Measurements from ENCODE around the gene ICA1. TPM values are rescaled to one million over a fixed set of nuclear protein-coding genes. Genes with fewer than 3 reads are reported as not detected.
A peak's percentile ranks its signal among the peaks of the same experiment; 100 is the strongest.

ICA1 gene
- total RNA-seq, 2 experiments from 2014 or later = 0.34 to 1.3 TPM

DNA sequence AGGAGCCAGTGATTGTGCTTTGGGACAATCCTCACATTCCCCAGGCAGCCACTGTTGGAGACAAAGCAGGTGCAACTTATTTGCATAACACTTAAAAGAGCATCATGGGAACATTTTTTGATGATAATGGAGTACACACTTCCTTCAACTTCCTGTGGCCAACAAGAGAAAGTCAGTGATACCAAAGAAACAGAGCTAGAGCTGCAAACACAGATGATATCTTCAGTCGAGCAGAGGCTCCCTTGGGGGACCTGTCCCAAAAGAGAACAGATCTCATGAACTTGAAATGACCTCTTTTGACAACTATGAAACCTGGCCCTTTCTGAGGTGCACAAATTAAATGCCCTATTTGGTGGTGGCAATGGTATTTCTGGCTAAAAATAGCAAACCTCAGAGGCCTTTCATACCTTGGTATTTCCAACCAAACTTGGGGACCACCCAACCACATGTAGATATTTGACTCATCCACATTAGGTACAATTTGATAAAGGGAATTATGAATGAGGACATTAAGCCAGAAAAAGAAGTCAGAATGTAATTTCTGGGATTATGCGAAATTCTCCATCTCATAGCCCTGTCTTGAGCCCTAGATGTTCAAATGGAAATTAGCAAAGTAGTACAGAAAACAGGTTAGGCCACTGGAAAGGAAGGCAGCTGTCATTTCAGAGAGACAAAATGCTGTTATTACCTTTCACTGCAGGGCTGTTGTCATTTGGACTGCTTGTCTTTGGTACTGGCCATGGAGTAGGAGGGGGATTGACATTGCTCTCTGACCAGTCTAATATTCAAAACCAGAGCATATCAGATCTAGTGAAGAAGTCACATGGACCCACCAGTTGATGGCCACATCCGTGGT, 146.2 kb downstream of the ICA1 start:
- no peaks in the 10 kb centered on the region for H3K27me3 Mint-ChIP-seq
- TF ChIP-seq, protein P1, sequence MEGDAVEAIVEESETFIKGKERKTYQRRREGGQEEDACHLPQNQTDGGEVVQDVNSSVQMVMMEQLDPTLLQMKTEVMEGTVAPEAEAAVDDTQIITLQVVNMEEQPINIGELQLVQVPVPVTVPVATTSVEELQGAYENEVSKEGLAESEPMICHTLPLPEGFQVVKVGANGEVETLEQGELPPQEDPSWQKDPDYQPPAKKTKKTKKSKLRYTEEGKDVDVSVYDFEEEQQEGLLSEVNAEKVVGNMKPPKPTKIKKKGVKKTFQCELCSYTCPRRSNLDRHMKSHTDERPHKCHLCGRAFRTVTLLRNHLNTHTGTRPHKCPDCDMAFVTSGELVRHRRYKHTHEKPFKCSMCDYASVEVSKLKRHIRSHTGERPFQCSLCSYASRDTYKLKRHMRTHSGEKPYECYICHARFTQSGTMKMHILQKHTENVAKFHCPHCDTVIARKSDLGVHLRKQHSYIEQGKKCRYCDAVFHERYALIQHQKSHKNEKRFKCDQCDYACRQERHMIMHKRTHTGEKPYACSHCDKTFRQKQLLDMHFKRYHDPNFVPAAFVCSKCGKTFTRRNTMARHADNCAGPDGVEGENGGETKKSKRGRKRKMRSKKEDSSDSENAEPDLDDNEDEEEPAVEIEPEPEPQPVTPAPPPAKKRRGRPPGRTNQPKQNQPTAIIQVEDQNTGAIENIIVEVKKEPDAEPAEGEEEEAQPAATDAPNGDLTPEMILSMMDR (IDR thresholded peaks at IDR 0.05) = no peak
- H3K4me1 Mint-ChIP-seq (ENCODE audit: low read depth) = peaks cover 54% of the 10 kb centered on the region
- H3K27ac Mint-ChIP-seq = peak overlapping the region; percentile 77
- H3K36me3 Mint-ChIP-seq (ENCODE audit: low read depth) = no peaks in the 10 kb centered on the region
- DNase-seq (peak; percentile 59), ATAC-seq (peak; percentile 86)
- intact Hi-C loops (cut with micrococcal nuclease) = loop anchor here (2.0 to 10.0 kb wide), 2 partner anchors 15 to 431 kb away; no protein-coding TSS in a partner anchor
- peaks cover 15% of the 10 kb centered on the region for H3K9me3 Mint-ChIP-seq
- CTCF ChIA-PET = interaction anchor here (1.6 to 1.8 kb wide), 2 partner anchors 10 to 101 kb away, joined by 4 to 5 read pairs; no protein-coding TSS in a partner anchor
- H3K4me3 Mint-ChIP-seq = no peak overlapping the region
- POLR2A ChIA-PET = interaction anchor here (1.1 to 3.3 kb wide), 3 partner anchors 10 to 100 kb away, joined by 3 to 10 read pairs (median 3); no protein-coding TSS in a partner anchor

DNA sequence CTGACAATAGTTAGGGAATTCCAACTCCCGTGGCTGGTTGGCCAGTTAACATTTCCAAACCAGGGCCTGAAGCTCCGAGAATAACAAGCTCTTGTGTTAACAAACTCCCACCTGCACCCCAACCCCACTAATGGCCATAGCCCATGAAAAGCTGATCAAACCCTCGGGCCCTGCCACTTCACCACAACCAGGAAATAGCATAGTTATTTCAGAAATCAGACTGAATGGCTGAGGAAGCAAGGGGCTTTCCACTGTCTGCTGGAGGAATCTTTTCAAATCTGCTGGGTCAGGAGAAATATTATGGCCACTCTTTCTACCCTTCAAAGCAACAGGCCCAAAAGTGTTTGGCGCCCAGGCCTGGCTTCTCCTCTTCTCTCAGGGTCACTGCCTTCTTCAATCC, 147.8 kb downstream of the ICA1 start:
- TF ChIP-seq, protein P1 (IDR thresholded peaks at IDR 0.05) = no peak
- intact Hi-C loops (cut with micrococcal nuclease) = loop anchor here (10.0 kb wide), 1 partner anchor 429 kb away; no protein-coding TSS in a partner anchor
- no peak overlapping the region for H3K4me3 Mint-ChIP-seq
- H3K36me3 Mint-ChIP-seq (ENCODE audit: low read depth) = no peaks in the 10 kb centered on the region
- ATAC-seq (no peak), DNase-seq (no peak)
- CTCF ChIA-PET = no interaction called here
- H3K4me1 Mint-ChIP-seq (ENCODE audit: low read depth) = peaks cover 44% of the 10 kb centered on the region
- H3K27me3 Mint-ChIP-seq = no peaks in the 10 kb centered on the region
- peak overlapping the region; percentile 60 for H3K27ac Mint-ChIP-seq
- H3K9me3 Mint-ChIP-seq = peaks cover 15% of the 10 kb centered on the region
- POLR2A ChIA-PET = interaction anchor here (1.7 kb wide), 1 partner anchor 44 kb away, joined by 3 read pairs; no protein-coding TSS in a partner anchor

DNA sequence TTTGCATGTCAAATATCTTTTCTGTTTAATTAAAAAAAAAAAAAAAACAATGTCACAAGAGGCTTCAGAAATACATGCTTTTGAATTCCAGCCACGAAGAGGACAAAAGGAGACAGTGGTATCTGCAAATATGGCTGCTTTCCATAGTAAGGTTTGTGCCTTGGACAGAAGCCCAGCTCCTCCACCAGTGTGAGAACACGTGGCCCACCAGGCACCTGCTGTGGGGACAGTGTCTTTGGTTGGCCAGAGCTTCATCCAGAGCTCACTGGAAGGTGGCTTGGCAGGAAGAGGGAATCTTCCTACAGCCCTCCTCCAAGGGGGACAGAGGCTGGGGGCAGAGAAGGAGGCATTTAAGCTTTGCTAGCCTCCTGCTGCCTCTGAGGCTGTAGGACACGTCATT, 148.8 kb downstream of the ICA1 start:
- no peaks in the 10 kb centered on the region for H3K27me3 Mint-ChIP-seq
- no peak overlapping the region for H3K27ac Mint-ChIP-seq
- H3K4me1 Mint-ChIP-seq (ENCODE audit: low read depth) = peaks cover 41% of the 10 kb centered on the region
- no peak overlapping the region for H3K4me3 Mint-ChIP-seq
- DNase-seq (no peak), ATAC-seq (no peak)
- ChIA-PET CTCF (no interaction called here), POLR2A (interaction anchor here (1.7 kb wide), 1 partner anchor 43 kb away, joined by 3 read pairs; no protein-coding TSS in a partner anchor)
- H3K9me3 Mint-ChIP-seq = peaks cover 15% of the 10 kb centered on the region
- TF ChIP-seq, protein P1 (IDR thresholded peaks at IDR 0.05) = no peak
- H3K36me3 Mint-ChIP-seq (ENCODE audit: low read depth) = no peaks in the 10 kb centered on the region
- intact Hi-C loops (cut with micrococcal nuclease) = loop anchor here (10.0 kb wide), 1 partner anchor 428 kb away; no protein-coding TSS in a partner anchor

DNA sequence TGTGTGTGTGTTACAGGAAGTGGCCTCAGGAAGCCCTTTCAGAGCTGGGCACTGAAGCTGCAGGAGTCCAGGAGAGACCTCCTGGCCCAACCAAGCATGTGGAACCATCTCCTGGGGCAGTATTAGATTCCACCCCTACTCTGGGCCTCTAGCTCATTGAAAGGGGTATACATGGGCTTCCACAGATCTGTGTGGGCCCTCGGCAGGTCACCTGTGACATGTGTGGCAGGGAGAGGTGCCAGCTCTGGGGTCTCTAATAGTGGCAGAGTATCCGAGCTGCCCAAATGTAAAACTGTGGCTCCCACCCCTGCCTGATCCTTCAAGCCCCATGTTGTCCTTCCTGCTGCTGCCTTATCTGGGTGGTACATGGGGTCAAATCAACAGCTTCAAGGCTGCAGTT, 149.3 kb downstream of the ICA1 start:
- peaks cover 15% of the 10 kb centered on the region for H3K9me3 Mint-ChIP-seq
- H3K4me1 Mint-ChIP-seq (ENCODE audit: low read depth) = peaks cover 40% of the 10 kb centered on the region
- no peak overlapping the region for H3K27ac Mint-ChIP-seq
- no peak for ATAC-seq
- intact Hi-C loops (cut with micrococcal nuclease) = loop anchor here (10.0 kb wide), 1 partner anchor 428 kb away; no protein-coding TSS in a partner anchor
- DNase-seq = no peak
- H3K27me3 Mint-ChIP-seq = no peaks in the 10 kb centered on the region
- ChIA-PET CTCF (no interaction called here), POLR2A (interaction anchor here (0.5 to 1.7 kb wide), 2 partner anchors 40 to 42 kb away, joined by 3 read pairs; no protein-coding TSS in a partner anchor)
- no peak overlapping the region for H3K4me3 Mint-ChIP-seq
- TF ChIP-seq, protein P1 (IDR thresholded peaks at IDR 0.05) = no peak
- H3K36me3 Mint-ChIP-seq (ENCODE audit: low read depth) = no peaks in the 10 kb centered on the region

Data from activated CD8-positive, alpha-beta T cell treated with anti-CD3 and anti-CD28 coated beads for 36 hours (primary cell).